DOHH2 (cell line): ENCODE data around the gene ATF5.

ENCODE experiments used
- H3F3A ChIP-seq: fragments of 200-600 bp; sonication (generic), shearing (Covaris generic); 2 replicates; pipeline ENCODE4 v1.6.0; 2016; ENCODE audit warnings: antibody characterized with exemption, mild to moderate bottlenecking; ENCODE audit not compliant: control insufficient read depth, insufficient read depth
- H3K27ac ChIP-seq: fragments of 200-600 bp; sonication (generic); 2 replicates; pipeline ENCODE4 v1.5.1; 2014; ENCODE audit warnings: low read depth, mild to moderate bottlenecking, low read length, moderate library complexity
- H3K27me3 ChIP-seq: fragments of 200-600 bp; sonication (generic); 2 replicates; pipeline ENCODE4 v1.6.1; 2014; ENCODE audit warnings: mild to moderate bottlenecking, low read length, mixed read lengths; ENCODE audit not compliant: control insufficient read depth
- H3K36me3 ChIP-seq: fragments of 200-600 bp; sonication (generic); 2 replicates; pipeline ENCODE4 v1.6.1; 2014; ENCODE audit warnings: mild to moderate bottlenecking, low read length, moderate library complexity, mixed read lengths; ENCODE audit not compliant: control insufficient read depth
- H3K4me1 ChIP-seq: fragments of 200-600 bp; sonication (generic); 2 replicates; pipeline ENCODE4 v1.6.1; 2014; ENCODE audit warnings: mild to moderate bottlenecking, low read length, mixed read lengths; ENCODE audit not compliant: control insufficient read depth
- H3K4me2 ChIP-seq: fragments of 200-600 bp; sonication (generic); 2 replicates; pipeline ENCODE4 v1.6.0; 2014; ENCODE audit warnings: mild to moderate bottlenecking, low read length, moderate library complexity
- H3K4me3 ChIP-seq: fragments of 200-600 bp; sonication (generic); 2 replicates; pipeline ENCODE4 v1.5.1; 2014; ENCODE audit warnings: mild to moderate bottlenecking, low read length, mixed read lengths
- H3K79me2 ChIP-seq: fragments of 200-600 bp; sonication (generic); 2 replicates; pipeline ENCODE4 v1.6.1; 2014; ENCODE audit warnings: mild to moderate bottlenecking, low read length, mixed read lengths; ENCODE audit not compliant: control insufficient read depth
- H3K9me2 ChIP-seq: fragments of 200-600 bp; sonication (generic); replicated peaks from 2 replicates; pipeline ENCODE4 v1.6.1; 2014; ENCODE audit warnings: mild to moderate bottlenecking, low read length, mixed read lengths; ENCODE audit not compliant: control insufficient read depth
- H3K9me3 ChIP-seq: fragments of 200-600 bp; sonication (generic); 2 replicates; pipeline ENCODE4 v1.6.1; 2014; ENCODE audit warnings: antibody characterized with exemption, low read length, mixed read lengths; ENCODE audit not compliant: control insufficient read depth, insufficient read depth
- H4K20me1 ChIP-seq: fragments of 200-600 bp; sonication (generic); 2 replicates; pipeline ENCODE4 v1.6.0; 2014; ENCODE audit warnings: low read depth, mild to moderate bottlenecking, antibody characterized with exemption, low read length, moderate library complexity; ENCODE audit not compliant: control insufficient read depth, insufficient read depth
- CTCF ChIP-seq: fragments of 200-600 bp; sonication (generic); IDR thresholded peaks from one replicate; pipeline ENCODE4 v1.5.1; 2014; ENCODE audit warnings: antibody characterized with exemption, mild to moderate bottlenecking, low read depth, low read length; ENCODE audit not compliant: poor library complexity, severe bottlenecking
- EZH2phosphoT487 ChIP-seq: fragments of 200-600 bp; sonication (generic); IDR thresholded peaks from 2 replicates; pipeline ENCODE4 v1.6.1; 2017; ENCODE audit warnings: borderline replicate concordance, mild to moderate bottlenecking, antibody characterized with exemption, low read length, moderate library complexity, mixed read lengths

ATF5 gene

GRCh38 chr19:49932041-49932451, 3.0 kb downstream of the ATF5 start:
- Histone ChIP-seq H3K4me3 (no peak overlapping the region), H4K20me1 (peaks cover 13% of the 10 kb centered on the region), H3K4me1 (peaks cover 21% of the 10 kb centered on the region), H3K79me2 (peaks cover 41% of the 10 kb centered on the region), H3K27me3 (no peaks in the 10 kb centered on the region), H3K9me2 (no peaks in the 10 kb centered on the region), H3K4me2 (no peak overlapping the region), H3K27ac (no peak overlapping the region), H3K36me3 (peaks cover 55% of the 10 kb centered on the region), H3F3A (no peaks in the 10 kb centered on the region), H3K9me3 (no peaks in the 10 kb centered on the region)
- no peak for TF ChIP-seq EZH2phosphoT487
- no peak for TF ChIP-seq CTCF

GRCh38 chr19:49932731-49933131, 3.7 kb downstream of the ATF5 start:
- peaks cover 49% of the 10 kb centered on the region for H3K36me3 ChIP-seq
- no peaks in the 10 kb centered on the region for H3K9me2 ChIP-seq
- H3F3A ChIP-seq = no peaks in the 10 kb centered on the region
- H3K79me2 ChIP-seq = peaks cover 34% of the 10 kb centered on the region
- H3K9me3 ChIP-seq = no peaks in the 10 kb centered on the region
- H4K20me1 ChIP-seq = peaks cover 6% of the 10 kb centered on the region; the same call in 1 of the 2 replicates
- no peaks in the 10 kb centered on the region for H3K27me3 ChIP-seq
- no peak overlapping the region for H3K4me2 ChIP-seq
- H3K27ac ChIP-seq = no peak overlapping the region
- peaks cover 14% of the 10 kb centered on the region for H3K4me1 ChIP-seq
- TF ChIP-seq EZH2phosphoT487 (no peak), CTCF (no peak)
- H3K4me3 ChIP-seq = no peak overlapping the region

- Histone ChIP-seq H3K27ac (no peak overlapping the region), H3K79me2 (peaks cover 25% of the 10 kb centered on the region), H3K36me3 (peaks cover 41% of the 10 kb centered on the region), H3K4me3 (no peak overlapping the region), H3K4me2 (no peak overlapping the region), H4K20me1 (peaks cover 4% of the 10 kb centered on the region; the same call in 1 of the 2 replicates), H3F3A (no peaks in the 10 kb centered on the region), H3K9me2 (no peaks in the 10 kb centered on the region), H3K27me3 (no peaks in the 10 kb centered on the region), H3K4me1 (peaks cover 10% of the 10 kb centered on the region), H3K9me3 (no peaks in the 10 kb centered on the region)
- TF ChIP-seq EZH2phosphoT487 = no peak
- TF ChIP-seq CTCF = no peak
Observed at GRCh38 chr19:49933643-49934042, 4.6 kb downstream of the ATF5 start.
